ENCODE data around the gene ITK. TPM values are rescaled to one million over a fixed set of nuclear protein-coding genes. Genes with fewer than 3 reads are reported as not detected.

Gene ITK
- total RNA-seq, 1 donor from 2014 or later: not detected

- no peak for DNase-seq (ENCODE audit: low read depth in 2 of 2)
Measured at GRCh38 chr5:157245886-157246285, 65.2 kb downstream of the ITK start.

- DNase-seq (ENCODE audit: low read depth in 2 of 2): no peak
Measured at GRCh38 chr5:157247267-157247666, 66.6 kb downstream of the ITK start.

- no peak for DNase-seq (ENCODE audit: low read depth in 2 of 2)
Measured at GRCh38 chr5:157248821-157249470, 68.3 kb downstream of the ITK start.

GRCh38 chr5:157252711-157253465, 72.2 kb downstream of the ITK start:
- DNase-seq (ENCODE audit: low read depth in 2 of 2): no peak

- peak; percentile 11 to 39 for DNase-seq (ENCODE audit: low read depth in 2 of 2)
Measured at GRCh38 chr5:157253547-157253946, 72.9 kb downstream of the ITK start.

- DNase-seq (ENCODE audit: low read depth in 2 of 2): no peak
Measured at GRCh38 chr5:157258450-157258849, 77.8 kb downstream of the ITK start.

- DNase-seq (ENCODE audit: low read depth in 2 of 2): no peak
Measured at GRCh38 chr5:157259699-157260098, 79.1 kb downstream of the ITK start.

- no peak for DNase-seq (ENCODE audit: low read depth in 2 of 2)
Measured at GRCh38 chr5:157263496-157264090, 83.0 kb downstream of the ITK start.

- DNase-seq (ENCODE audit: low read depth in 2 of 2): peak in 1 of 2 donors; percentile 29
Measured at GRCh38 chr5:157265714-157266285, 85.2 kb downstream of the ITK start, which contains the start of gene CYFIP2. CYFIP2 (plus strand) TSS chr5:157266123; CDS start chr5:157285362, 19,239 bp downstream.

GRCh38 chr5:157266286-157267007, 85.8 kb downstream of the ITK start:
- no peak for DNase-seq (ENCODE audit: low read depth in 2 of 2)

GRCh38 chr5:157267025-157267424, 86.4 kb downstream of the ITK start:
- no peak for DNase-seq (ENCODE audit: low read depth in 2 of 2)

GRCh38 chr5:157267761-157268480, 87.3 kb downstream of the ITK start:
- DNase-seq (ENCODE audit: low read depth in 2 of 2): no peak

GRCh38 chr5:157269165-157269671, 88.6 kb downstream of the ITK start:
- DNase-seq (ENCODE audit: low read depth in 2 of 2): no peak

GRCh38 chr5:157269761-157270272, 89.2 kb downstream of the ITK start:
- no peak for DNase-seq (ENCODE audit: low read depth in 2 of 2)

GRCh38 chr5:157270771-157271170, 90.1 kb downstream of the ITK start:
- no peak for DNase-seq (ENCODE audit: low read depth in 2 of 2)

- DNase-seq (ENCODE audit: low read depth in 2 of 2): no peak
Measured at GRCh38 chr5:157271740-157272271, 91.2 kb downstream of the ITK start.

GRCh38 chr5:157273131-157273556, 92.5 kb downstream of the ITK start:
- no peak for DNase-seq (ENCODE audit: low read depth in 2 of 2)

GRCh38 chr5:157275403-157275802, 94.8 kb downstream of the ITK start:
- DNase-seq (ENCODE audit: low read depth in 2 of 2): no peak

GRCh38 chr5:157278319-157279037, 97.8 kb downstream of the ITK start:
- no peak for DNase-seq (ENCODE audit: low read depth in 2 of 2)
